DND-41 (cell line): ENCODE data around the gene FMN1.

Experiments used
- EZH2 ChIP-seq: IDR thresholded peaks from 3 replicates; pipeline ENCODE4 v1.6.1; 2012; ENCODE audit warnings: borderline replicate concordance, low read depth, mild to moderate bottlenecking, moderate library complexity, low read length, inconsistent platforms; ENCODE audit not compliant: severe bottlenecking
- TF ChIP-seq, protein P1 (sequence below): IDR thresholded peaks from 2 replicates; pipeline ENCODE4 v1.5.1; 2012; ENCODE audit warnings: borderline replicate concordance, low read length, moderate library complexity, mild to moderate bottlenecking; ENCODE audit not compliant: poor library complexity, severe bottlenecking; ENCODE audit errors: extremely low read depth

DNA sequence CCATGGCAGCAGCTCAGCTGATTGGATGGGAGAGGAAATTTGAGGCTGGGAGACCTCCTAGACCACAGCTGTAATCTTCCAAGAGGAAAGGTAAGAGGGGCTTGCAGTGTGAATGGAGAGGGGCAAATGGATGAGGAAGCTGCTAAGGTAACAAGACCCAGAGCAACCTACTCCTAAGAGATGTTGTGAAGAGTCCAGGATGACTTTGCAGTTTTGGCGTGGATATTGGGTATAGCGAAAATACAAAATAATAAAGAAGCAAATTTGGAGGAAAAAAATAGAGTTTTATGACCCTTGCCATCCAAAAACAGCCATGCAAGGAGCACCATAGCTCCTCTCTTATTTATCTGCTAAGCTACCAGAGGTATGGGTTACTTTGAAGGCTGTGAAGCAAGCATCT lies 290.1 kb downstream of the FMN1 start:
- TF ChIP-seq, protein P1, sequence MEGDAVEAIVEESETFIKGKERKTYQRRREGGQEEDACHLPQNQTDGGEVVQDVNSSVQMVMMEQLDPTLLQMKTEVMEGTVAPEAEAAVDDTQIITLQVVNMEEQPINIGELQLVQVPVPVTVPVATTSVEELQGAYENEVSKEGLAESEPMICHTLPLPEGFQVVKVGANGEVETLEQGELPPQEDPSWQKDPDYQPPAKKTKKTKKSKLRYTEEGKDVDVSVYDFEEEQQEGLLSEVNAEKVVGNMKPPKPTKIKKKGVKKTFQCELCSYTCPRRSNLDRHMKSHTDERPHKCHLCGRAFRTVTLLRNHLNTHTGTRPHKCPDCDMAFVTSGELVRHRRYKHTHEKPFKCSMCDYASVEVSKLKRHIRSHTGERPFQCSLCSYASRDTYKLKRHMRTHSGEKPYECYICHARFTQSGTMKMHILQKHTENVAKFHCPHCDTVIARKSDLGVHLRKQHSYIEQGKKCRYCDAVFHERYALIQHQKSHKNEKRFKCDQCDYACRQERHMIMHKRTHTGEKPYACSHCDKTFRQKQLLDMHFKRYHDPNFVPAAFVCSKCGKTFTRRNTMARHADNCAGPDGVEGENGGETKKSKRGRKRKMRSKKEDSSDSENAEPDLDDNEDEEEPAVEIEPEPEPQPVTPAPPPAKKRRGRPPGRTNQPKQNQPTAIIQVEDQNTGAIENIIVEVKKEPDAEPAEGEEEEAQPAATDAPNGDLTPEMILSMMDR: no peak
- TF ChIP-seq EZH2: no peak
